HS-5 (cell line): ENCODE results near the gene TUBB2A.
"Not testable (repeated sequence)": the region's sequence is repeated elsewhere in the genome, so short reads cannot be mapped to it uniquely, and the experiment has no call there.

Source experiments
- DNase-seq: peaks from one replicate; pipeline ENCODE4 v3.0.0-alpha.2; 2012; ENCODE audit warnings: low read depth

TUBB2A gene

DNA sequence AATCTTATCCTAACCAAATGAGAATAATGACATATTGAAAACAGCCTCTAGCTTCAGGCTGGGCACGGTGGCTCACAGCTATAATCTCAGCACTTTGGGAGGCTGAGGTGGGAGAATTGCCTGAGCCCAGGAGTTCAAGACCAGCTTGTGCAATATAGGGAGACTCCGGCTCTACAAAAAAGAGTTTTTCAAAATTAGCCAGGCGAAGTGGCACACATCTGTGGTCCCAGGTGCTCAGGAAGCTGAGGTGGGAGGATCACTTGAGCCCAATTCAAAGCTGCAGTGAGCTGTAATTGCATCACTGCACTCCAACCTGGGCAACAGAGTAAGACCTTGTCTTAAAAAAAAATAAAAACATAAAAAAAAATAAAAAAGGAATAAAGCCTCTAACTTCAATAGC, 4.7 kb downstream of the TUBB2A start:
- no peak for DNase-seq

DNA sequence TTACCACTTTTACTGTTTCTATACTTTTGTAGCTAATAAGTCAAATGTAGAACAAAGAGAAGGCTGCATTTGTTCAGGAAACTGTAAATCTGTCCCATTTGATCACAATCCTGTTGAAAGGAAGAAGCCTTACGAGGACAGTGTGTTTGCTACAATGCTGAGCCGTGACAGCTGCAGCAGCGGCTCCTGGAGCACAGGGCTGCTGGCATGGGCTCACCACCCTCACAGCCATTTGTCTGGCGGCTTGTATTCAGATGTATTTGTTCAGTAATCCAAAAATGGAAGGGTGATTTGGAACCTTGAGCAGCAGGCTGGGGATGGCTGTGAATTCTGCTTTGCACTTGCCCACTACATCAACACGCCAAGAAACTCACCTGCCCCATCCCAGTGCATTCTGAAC, 5.7 kb downstream of the TUBB2A start:
- no peak for DNase-seq

DNA sequence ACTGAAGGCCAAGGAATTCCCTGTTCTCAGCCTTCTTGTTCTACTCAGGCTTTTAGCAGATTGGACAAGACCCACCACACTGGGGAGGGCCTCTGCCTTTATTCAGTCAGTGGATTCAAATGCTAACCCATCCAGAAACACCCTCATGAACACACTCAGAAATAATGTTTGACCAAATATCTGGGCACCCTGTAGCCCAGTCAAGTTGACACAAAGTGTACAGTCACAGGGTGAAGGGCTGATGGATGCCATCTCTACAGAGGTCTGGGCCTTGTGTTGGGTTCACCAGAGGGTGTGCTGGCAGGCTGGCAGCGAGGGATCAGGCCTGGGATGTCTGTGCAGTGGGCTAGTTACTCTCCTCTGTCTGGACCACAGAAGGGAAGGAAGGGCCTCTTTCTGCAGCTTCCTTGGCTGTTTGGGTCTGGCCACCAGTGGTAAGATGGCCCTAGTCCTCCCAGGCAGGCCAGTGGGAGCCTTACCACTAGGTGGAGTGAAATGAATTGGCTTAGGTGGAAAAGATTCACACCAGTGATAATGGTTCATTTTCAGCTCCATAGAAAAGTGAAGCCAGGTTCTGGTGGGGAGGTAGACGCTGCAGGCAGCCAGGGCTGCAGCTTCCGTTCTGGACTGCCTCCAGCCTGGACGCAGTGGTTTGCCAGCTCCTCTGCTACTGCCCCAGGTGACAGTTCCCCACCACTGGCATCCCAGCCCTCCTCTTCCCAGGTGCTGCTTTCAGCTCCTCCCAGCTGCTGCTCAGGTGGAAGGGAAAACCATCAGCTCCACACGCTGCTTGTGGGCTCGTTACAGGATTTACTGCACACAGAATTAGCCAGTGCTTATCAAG, 9.2 kb downstream of the TUBB2A start:
- DNase-seq = no peak

DNA sequence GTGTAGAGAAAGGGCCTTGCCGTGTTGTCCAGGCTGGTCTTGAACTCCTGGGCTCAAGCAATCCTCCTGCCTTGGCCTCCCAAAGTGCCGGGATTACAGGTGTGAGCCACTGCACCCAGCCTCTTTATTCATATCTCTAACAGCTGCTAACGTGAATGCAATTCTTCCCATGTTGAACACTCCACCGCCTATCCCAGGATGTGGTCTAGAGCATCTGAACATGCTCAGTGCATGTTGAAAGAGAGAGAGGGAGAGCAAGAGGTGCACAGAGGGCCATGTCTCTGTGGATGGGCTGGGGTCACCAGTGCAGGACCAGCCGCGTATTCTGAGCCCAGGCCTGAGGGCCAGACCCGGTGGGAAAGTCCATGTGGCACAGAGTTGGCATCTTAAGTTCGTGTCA, 12.8 kb downstream of the TUBB2A start:
- DNase-seq = no peak

DNA sequence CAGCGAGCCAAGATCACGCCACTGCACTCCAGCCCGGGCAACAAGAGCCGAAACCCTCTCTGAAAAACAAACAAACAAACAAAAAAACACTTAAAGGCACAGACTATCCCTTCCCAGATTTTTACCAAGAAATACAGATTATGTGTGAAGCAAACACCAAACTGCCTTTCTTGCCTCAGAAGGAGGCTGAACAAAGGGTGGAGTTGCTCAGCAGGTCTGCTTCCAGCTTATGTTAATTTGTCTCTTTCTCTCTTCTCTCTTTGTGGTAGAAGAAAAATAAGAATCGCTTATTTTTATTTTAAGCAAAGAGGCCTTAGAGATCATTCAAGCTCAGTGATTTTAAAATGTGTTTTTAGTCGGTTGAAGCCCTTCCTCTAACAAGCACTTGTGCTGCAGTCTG, 14.2 kb downstream of the TUBB2A start:
- DNase-seq = no peak

DNA sequence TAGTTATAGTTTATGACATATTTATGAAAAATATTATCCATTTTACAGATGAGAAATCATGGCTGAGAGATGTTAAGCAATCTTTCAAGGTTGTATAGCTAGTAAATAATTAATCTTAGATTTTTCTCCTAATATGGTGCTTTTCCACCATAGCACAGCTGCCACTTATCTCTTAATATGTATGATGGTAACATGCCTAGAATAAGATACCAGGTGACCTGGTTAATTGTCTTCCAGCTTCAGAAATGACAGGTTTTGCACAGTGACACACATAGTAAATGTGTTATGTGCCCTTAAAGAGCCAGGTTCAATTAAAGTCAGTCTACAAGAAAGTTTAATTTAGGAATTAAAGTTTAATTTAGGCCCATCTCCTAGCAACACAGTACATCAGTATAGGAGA, 14.8 kb downstream of the TUBB2A start:
- no peak for DNase-seq

DNA sequence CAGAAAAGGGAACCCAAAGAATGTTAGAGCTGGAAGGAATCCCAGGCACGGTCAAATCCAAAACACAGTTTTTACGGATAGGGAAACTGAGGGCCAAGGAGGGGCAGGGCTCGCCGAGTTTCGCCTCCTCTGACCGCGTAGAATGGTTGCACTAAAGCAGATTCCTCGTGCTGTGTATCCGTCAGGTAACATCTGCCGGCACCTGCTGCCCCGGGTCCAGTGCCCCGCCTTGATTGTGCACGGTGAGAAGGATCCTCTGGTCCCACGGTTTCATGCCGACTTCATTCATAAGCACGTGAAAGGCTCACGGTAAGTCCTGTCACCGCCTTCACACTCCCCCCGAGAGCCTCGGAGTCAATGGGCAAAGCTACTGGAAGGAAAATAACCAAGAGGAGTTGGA, 17.1 kb downstream of the TUBB2A start:
- DNase-seq = no peak

DNA sequence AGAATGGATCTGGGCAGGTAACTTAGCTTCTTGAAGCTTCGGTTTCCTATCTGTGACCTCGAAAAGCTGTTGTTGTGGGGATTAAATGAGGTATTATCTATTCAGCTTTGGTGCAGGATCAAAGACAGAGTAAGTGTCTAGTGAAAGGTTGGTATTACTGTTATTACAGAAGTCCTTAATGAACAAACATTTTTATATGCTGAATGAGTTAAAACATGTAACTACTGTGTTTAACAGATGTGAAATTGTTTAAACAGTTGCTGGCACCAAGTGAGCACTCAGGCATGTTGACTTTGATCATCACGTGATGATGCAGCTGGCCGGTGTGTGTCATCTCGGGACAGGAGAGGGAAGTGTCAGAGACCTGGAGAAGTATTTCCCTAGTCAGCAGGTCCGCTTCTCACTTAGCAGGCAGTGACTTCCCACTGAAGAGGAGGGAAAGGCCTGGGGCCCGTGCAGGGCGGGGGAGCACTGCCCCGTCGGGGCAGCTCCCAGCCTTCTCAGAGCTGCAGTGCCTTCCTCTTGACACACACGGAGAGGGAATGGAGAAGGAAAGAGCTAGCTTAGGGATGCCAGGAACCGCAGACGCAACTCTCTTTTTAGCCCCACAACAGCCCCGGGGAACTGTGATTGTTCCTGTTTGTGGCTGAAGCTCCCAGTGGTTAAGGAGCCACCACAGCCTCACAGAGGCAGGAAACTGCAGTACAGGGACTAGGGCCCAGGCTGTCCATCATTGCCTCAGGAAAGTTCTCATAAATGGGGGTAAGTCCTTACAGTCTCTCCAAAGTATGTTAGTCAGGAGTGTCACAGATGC, 18.0 kb downstream of the TUBB2A start:
- peak; percentile 68 for DNase-seq

DNA sequence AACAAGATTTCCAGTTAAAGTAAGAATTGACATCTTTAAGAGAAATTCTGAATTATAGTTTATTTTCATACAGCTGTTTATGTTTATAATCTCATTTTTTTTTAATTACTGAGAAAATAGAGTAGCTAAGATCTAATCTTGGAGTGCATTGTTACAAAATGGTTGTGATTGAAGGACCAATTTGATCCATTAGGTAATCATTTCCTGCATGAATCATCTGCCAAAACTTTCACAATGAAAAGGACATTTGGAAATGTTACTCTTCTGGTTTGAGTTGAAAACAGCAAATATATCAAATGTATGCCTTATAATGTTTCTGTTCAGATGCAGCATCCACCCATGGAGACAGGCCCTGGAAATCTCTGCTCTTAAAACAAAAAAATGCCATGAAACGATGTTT, 19.0 kb downstream of the TUBB2A start:
- no peak for DNase-seq

DNA sequence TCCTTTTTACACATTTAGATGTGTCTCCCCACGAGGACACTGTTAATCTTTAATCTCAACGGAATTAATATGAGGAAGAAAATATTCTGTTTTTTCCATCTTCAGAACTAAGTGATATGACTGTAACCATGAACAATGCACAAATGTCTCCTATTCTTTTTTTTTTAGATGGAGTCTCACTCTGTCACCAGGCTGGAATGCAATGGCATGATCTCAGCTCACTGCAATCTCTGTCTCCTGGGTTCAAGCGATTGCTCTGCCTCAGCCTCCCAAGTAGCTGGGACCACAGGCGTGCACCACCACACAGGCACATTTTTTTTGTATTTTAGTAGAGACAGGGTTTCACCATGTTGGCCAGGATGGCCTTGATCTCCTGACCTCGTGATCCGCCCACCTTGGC, 19.5 kb downstream of the TUBB2A start:
- not testable (repeated sequence) for DNase-seq

DNA sequence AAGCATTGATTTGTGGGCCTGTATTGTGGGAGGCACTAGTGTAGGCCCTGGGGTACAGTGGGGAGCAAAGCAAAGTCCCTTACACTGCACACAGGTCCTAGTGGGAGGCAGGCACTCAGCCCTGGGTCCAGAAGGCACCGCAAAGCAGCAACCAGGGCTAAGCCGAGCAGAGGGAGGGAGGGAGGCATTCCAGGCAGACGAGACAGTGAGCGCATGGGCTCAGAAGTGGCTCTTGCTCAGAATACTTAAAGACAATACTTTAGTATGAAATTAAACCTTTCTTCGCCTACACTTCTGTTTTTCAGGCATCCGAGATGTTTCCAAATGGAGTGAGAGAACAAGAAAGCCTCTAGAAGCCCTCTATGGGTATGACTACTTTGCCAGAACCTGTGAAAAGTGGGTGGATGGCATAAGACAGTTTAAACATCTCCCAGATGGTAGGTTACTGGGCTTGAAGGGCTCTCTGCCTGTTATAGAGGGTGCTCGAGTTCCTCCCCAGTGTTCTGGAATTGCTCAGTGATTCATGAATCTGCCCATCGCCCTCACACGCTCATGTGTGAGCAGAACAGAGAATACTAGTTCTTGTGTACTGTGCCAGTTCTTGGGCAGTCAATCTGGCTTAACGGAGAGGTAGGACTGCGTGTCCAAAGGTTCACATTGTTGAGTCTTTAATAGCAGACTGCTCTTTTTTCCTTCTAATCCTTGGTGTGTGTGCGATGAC, 20.1 kb downstream of the TUBB2A start:
- no peak for DNase-seq

DNA sequence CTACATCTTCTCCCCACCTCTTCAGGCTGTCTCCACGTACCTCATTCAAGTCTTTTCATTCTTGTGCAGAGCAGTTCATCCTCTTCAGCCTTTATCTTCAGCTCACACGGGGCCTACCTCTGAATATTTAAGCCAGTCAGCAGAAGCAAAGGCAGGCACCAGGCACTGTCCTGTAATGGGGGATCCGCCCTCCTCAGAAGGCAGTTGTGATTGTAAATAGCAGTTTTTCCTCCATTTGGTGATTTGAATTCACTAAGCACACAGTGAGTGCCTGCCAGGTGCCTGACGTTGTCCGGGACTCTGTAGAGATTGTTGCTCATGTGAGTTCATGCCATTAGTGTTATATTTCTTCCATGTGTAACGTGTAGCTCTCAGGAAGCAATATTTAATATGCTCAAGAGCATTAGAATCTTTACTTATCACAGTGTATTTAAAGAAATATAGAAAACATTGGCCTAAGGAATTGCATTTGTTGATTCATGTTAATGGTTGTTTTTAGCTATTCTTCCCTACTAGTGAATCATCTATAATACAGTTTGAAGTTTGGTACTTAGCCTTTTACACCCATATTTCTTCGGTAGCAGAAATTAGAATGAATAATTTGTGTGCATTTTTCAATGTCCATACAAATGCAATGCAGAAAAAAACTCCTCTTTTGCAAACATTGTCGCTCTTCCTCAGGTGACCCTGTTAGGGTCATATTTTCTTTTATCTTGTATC, 20.9 kb downstream of the TUBB2A start:
- DNase-seq = no peak

DNA sequence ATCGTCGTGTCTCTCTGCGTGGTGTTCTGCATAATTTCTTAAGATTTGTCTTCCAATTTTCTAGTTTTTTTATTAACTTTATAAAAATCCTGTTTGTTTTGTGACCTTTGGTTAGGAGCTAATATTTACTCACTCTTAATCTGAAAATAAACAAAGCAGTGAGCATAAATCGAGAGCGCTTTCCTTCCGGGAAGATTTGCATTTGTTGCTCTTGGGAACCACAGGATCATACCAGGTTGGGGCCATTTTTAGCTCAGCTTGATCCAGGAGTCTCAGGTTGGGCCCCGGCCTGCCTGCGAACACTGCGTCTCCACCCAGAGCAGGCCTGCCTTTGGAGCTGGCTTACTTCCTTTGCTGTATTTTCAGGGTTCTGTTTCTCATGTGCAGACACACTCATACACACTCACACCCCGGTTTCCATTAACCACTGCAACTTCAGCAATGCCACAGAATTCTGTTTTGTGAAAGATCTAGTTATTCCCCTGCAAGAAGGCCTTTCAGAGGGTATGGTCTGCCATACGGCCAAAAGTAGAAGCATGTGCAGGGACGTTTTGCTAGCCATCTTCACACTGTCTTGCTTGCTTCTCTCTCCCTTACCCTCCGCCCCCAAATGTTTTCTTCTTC, 21.6 kb downstream of the TUBB2A start:
- DNase-seq = no peak

DNA sequence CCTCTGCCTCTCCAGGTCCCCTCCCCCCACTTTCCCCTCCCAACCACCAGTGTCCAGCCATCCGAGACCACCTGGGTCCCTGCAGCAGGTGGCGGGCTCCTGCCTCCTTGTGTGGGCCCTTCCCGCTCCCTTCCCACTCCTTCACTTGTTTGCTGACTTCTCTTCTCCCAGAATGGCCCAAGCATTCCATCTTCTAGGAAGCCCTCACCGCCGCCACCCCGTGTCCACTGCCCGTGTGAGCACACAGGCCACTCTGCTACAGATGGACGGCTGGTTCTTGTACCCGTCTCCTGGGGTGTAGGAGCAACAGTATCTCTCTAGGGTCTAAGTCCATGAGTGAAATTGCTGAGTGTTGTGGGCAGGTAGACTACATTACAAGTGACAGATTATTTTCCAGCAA, 23.8 kb downstream of the TUBB2A start:
- no peak for DNase-seq

DNA sequence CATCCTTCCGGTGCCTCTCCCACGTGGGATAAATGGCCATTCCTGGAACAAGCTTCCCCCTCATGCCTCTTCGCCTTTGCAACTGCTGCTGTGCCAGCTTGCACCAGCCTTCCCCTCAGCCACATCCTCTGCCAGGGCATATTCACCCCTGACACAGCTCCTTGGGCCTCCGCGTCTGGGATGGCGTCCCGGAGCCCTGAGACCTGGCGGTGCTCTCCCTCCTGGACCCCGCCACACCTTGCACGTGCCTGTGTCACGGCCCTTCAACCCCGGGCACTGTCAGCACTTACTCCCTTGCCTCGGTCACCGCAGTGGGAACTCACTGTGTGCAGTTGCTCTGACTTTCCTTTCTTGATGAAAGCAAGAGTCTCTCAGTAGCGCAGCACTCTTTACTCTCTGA, 25.6 kb downstream of the TUBB2A start:
- DNase-seq = no peak

DNA sequence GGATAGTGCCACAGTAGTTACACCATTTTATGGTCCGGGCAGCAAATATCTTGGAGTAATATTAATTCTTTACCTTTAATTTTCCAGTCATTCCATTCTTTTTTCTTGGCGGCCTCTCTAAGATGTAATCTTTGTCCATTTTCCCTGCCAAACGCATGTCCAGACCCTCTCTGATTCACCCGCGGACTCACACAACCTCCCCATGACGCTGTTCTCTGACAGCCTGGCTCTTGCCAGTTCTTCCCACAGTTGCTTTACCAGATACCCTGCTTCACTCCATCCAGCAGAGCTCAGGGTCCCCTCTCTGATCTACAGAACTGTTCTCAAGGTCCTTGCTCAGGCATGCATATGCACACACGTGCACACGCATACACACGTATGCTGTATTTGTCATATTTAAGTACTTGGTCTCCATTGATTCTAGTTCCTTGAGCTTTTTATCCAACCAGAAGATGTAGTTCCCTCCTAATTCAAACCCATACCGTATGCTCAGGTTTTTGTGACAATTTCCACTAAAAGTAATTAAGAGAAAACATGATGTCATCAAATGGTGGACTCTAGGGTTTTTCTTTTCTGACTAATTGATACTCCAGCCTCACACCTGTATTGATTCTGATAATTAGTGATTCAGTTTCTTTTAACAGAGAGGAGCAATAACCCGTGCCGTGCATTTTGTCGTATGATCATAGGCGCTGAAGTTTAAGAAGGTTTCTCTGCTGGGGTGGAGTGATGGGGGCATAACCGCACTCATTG, 28.8 kb downstream of the TUBB2A start:
- DNase-seq = no peak

DNA sequence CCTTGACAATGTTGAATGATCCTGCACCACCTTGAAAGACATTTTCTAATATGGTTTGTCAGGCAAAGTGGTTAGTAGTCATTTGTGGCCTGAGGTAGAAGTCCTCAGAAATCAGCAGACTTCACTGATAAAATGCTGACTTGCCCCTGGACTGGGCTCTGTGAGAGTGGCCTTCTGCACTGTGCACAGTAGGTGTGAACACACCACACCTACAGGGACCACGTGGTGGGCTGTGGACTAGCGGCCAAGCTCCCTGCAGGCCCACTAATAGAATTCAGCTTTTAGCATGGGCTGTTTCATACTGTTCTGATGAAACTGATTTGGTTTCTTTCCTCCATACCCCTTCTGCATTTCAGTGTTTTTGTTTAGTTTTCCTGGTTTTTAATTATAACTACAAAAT, 31.5 kb downstream of the TUBB2A start:
- DNase-seq = no peak

DNA sequence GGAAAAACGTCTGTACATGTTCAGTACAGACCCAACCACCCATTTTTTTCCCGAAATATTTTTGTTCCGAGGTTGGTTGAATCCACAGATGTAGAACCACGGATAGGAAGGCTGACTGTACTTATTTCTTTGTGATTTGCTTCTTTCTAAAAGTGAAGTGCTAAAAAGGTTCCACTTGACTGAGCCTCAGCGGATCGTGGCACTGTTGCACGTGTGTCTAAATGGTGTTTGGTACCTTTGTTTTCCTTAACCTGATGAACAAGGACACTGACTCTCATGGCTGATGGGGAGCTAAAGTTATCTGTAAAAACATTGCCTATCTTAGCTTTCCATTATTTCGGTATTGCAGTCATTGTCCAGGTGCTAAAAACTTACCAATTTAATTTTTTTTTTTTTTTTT, 32.7 kb downstream of the TUBB2A start:
- DNase-seq = no peak

DNA sequence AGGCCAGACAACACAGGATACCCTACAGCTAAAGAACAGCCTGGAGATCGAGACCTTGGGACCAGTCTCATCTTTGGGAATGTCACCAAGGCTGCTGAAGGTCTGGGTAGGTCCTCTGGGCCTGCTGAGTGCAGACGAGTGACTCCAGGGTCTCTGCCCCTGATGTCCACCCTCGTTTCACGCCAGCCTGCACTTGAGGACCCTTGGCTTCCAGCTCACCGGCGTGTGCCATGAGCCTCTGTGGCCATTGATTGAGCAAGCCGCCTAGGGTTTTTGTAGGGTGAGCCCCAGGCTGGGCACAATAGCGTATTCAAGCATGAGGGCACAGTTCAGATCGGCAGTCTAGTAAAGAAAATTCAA, 34.5 kb downstream of the TUBB2A start:
- no peak for DNase-seq

DNA sequence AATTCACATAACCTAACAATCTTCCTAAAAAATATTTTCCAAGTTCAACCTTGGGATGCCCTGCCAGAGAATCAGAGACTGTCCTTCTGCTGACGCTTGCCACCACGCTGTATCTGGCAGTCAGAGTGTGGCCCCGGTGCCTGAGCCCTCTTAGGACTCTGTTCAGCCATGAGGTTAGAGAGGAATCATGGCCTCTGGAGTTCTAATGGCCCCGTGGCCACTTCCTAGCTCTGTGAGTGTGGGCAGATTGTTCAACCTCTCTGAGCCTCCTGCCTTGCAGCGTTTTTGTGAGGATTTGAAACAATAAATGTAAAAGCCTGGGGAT, 36.6 kb downstream of the TUBB2A start:
- DNase-seq = no peak

DNA sequence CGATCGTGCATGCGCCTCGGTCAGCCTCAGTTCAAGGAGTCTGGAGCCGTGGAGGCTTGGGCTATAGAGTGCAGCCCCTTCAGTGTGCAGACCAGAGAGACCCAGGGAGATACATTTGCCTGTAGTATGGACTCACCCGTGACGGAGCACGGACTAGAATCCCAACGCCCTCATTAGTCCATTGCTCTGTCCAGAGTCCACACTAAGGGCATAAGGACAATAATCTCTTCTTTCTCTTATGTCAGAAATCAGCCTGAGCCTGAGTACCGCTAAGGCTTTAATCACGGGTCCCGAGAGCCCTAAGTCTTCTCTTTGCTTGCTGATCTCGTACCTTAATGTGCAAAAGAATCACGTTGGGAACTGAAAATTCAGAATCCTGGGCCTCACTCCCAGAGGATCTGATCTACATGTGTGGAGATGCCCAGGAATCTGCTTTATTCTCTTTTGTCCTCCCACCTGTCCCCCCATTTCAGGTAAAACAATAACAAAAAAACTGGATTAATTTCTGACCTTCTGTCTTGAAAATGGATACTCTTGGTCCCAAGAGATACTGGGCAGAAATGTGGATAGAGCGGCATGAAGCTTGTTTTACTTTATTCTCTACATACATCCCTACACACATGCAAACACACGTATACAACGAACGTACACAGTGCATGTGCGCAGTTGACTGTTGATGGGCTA, 38.2 kb downstream of the TUBB2A start:
- no peak for DNase-seq
